HG03378 (cell line): ENCODE measurements around the gene NCR1.
"Not testable (repeated sequence)": the region's sequence is repeated elsewhere in the genome, so short reads cannot be mapped to it uniquely, and the experiment has no call there.

Experiments
- ATAC-seq: cut with Tn5 transposase; IDR thresholded peaks from one replicate; pipeline ENCODE4 v1.9.1; 2021; ENCODE audit warnings: mild to moderate bottlenecking, moderate library complexity; ENCODE audit not compliant: unreplicated experiment

NCR1 gene

GRCh38 chr19:54906819-54907218, 871 bp downstream of the NCR1 start:
- ATAC-seq, result no peak

GRCh38 chr19:54907899-54908298, 2.0 kb downstream of the NCR1 start:
- not testable (repeated sequence) for ATAC-seq

- ATAC-seq, result no peak
Observed at GRCh38 chr19:54916822-54917221, 10.9 kb downstream of the NCR1 start.

GRCh38 chr19:54918499-54918898, 12.6 kb downstream of the NCR1 start:
- no peak for ATAC-seq

- not testable (repeated sequence) for ATAC-seq
Observed at GRCh38 chr19:54919646-54920563, 14.0 kb downstream of the NCR1 start.

- no peak for ATAC-seq
Observed at GRCh38 chr19:54921082-54921481, 15.1 kb downstream of the NCR1 start.

GRCh38 chr19:54923276-54923675, 17.3 kb downstream of the NCR1 start:
- no peak for ATAC-seq

GRCh38 chr19:54928299-54928698, 22.4 kb downstream of the NCR1 start:
- no peak for ATAC-seq

- no peak for ATAC-seq
Observed at GRCh38 chr19:54937926-54938325, 32.0 kb downstream of the NCR1 start.

- ATAC-seq, result no peak
Observed at GRCh38 chr19:54938906-54939305, 33.0 kb downstream of the NCR1 start.

GRCh38 chr19:54939538-54939937, 33.6 kb downstream of the NCR1 start:
- ATAC-seq, result not testable (repeated sequence)

GRCh38 chr19:54943772-54944361, 37.9 kb downstream of the NCR1 start:
- ATAC-seq, result not testable (repeated sequence)

GRCh38 chr19:54947381-54947780, 41.4 kb downstream of the NCR1 start, which contains the start of gene NLRP7:
TSS of gene NLRP7 (minus strand) at chr19:54947530.
- no peak for ATAC-seq

- ATAC-seq, result no peak
Observed at GRCh38 chr19:54949412-54949811, 43.5 kb downstream of the NCR1 start.

- ATAC-seq, result not testable (repeated sequence)
Observed at GRCh38 chr19:54950580-54950979, 44.6 kb downstream of the NCR1 start.

- ATAC-seq, result no peak
Observed at GRCh38 chr19:54952591-54953344, 46.8 kb downstream of the NCR1 start.

GRCh38 chr19:54953345-54953713, 47.4 kb downstream of the NCR1 start:
- not testable (repeated sequence) for ATAC-seq

GRCh38 chr19:54955376-54955775, 49.4 kb downstream of the NCR1 start:
- ATAC-seq, result no peak

- ATAC-seq, result no peak
Observed at GRCh38 chr19:54959840-54960239, 53.9 kb downstream of the NCR1 start.
